HepG2 (cell line): ENCODE results near the gene ROS1. TPM values are rescaled to one million over a fixed set of nuclear protein-coding genes. Genes with fewer than 3 reads are reported as not detected.

Source experiments
- ATAC-seq: fragments of 200-7000 bp; cut with Tn5 transposase; 3 replicates; pipeline ENCODE4 v1.9.1; 2020; ENCODE audit warnings: mild to moderate bottlenecking, moderate library complexity
- BruUV-seq: library from RNA; stranded (reverse); fragments of 400-500 nt; replicated peaks from 2 replicates; lab custom pipeline; 2021; lab: Mats Ljungman, UMichigan
- CTCF ChIA-PET: fragments of 300-600 bp; formaldehyde crosslinking; extraction: SDS; loops from one replicate; lab custom pipeline; 2021; ENCODE audit warnings: low total read pairs, inconsistent platforms, low intra/inter-chr PET ratio; lab: Yijun Ruan, JAX
- POLR2A ChIA-PET: fragments of 350-600 bp; sonication (Branson Sonifier 250); formaldehyde crosslinking; loops from one replicate; lab custom pipeline; 2020; ENCODE audit warnings: antibody characterized with exemption, inconsistent platforms; lab: Yijun Ruan, JAX
- DNase-seq: peaks from one replicate; pipeline ENCODE4 v3.0.0-alpha.2; 2015; ENCODE audit warnings: low spot score
- FAIRE-seq: peaks from 3 replicates; lab custom pipeline; 2011; peaks lifted over from hg19 to GRCh38; lab: Jason Lieb, UNC
- H2AFZ ChIP-seq: one replicate; pipeline ENCODE4 v1.6.1; 2011; ENCODE audit warnings: low read length, inconsistent platforms
- H3K27ac ChIP-seq: fragments of 300-600 bp; 3 replicates; pipeline ENCODE4 v1.8.0; 2011; ENCODE audit warnings: mixed run types, mild to moderate bottlenecking, mixed read lengths, low read length, inconsistent platforms; ENCODE audit not compliant: insufficient read depth; ENCODE audit errors: extremely low read length
- H3K27me3 ChIP-seq, 2 experiments: fragments of 200-600 bp in 1 of 2; 2 replicates in 1 of 2; 3 replicates in 1 of 2; pipeline versions ENCODE4 v1.6.0 to v1.8.0; 2011; ENCODE audit warnings: low read length in 2 of 2, mild to moderate bottlenecking in 2 of 2, moderate library complexity in 2 of 2, inconsistent platforms in 1 of 2; ENCODE audit not compliant: insufficient read depth in 2 of 2, control insufficient read depth in 1 of 2
- H3K36me3 ChIP-seq, 2 experiments: fragments of 200-600 bp in 1 of 2; replicated peaks in 1 of 2; 2 replicates in 1 of 2; 3 replicates in 1 of 2; pipeline versions ENCODE4 v1.5.1 to v1.8.0; 2011; ENCODE audit warnings: low read length in 2 of 2, inconsistent platforms in 1 of 2; ENCODE audit not compliant: insufficient read depth in 2 of 2, control insufficient read depth in 1 of 2
- H3K4me1 ChIP-seq: 2 replicates; pipeline ENCODE4 v1.5.1; 2012; ENCODE audit warnings: low read length, inconsistent platforms; ENCODE audit not compliant: insufficient read depth
- H3K4me2 ChIP-seq: 2 replicates; pipeline ENCODE4 v1.6.0; 2011; ENCODE audit warnings: low read depth, low read length, inconsistent platforms
- H3K4me3 ChIP-seq, 3 experiments: fragments of 200-600 bp in 1 of 3; sonication (generic), shearing (Covaris generic) in 1 of 3; replicated peaks in 1 of 3; 2 replicates each; pipeline ENCODE4 v1.5.1; 2011 to 2016; ENCODE audit warnings: low read length in 3 of 3, inconsistent platforms in 2 of 3, low read depth in 2 of 3, mild to moderate bottlenecking in 2 of 3, control low read depth in 1 of 3, mixed read lengths in 1 of 3; ENCODE audit not compliant: insufficient read depth in 1 of 3
- H3K79me2 ChIP-seq: one replicate; pipeline ENCODE4 v1.6.1; 2011; ENCODE audit warnings: low read length, inconsistent platforms; ENCODE audit not compliant: insufficient read depth
- H3K9ac ChIP-seq: 2 replicates; pipeline ENCODE4 v1.6.0; 2011; ENCODE audit warnings: mild to moderate bottlenecking, low read depth, low read length, inconsistent platforms; ENCODE audit not compliant: insufficient read depth
- H3K9me3 ChIP-seq: 2 replicates; pipeline ENCODE4 v1.5.1; 2012; ENCODE audit warnings: mild to moderate bottlenecking, low read length
- H4K20me1 ChIP-seq: 2 replicates; pipeline ENCODE4 v1.6.0; 2011; ENCODE audit warnings: inconsistent platforms, mild to moderate bottlenecking, low read length, moderate library complexity; ENCODE audit not compliant: insufficient read depth
- ADNP ChIP-seq: sonication (generic); formaldehyde crosslinking; IDR thresholded peaks from 2 replicates; pipeline ENCODE4 v1.4.0; 2020; ENCODE audit warnings: missing genetic modification reagents
- AGO1 ChIP-seq: fragments of 200-400 bp; formaldehyde crosslinking; IDR thresholded peaks from 2 replicates; pipeline ENCODE4 v1.6.1; 2017; ENCODE audit warnings: mild to moderate bottlenecking, low read depth, low read length, moderate library complexity; ENCODE audit not compliant: poor library complexity, severe bottlenecking
- ARID5B ChIP-seq: IDR thresholded peaks from 2 replicates; pipeline ENCODE4 v1.4.0; 2020; ENCODE audit warnings: mild to moderate bottlenecking, missing genetic modification reagents
- BCL6 ChIP-seq: IDR thresholded peaks from 2 replicates; pipeline ENCODE4 v1.6.1; 2016; ENCODE audit warnings: missing genetic modification reagents, missing compliant biosample characterization
- GATAD2A ChIP-seq: IDR thresholded peaks from 2 replicates; pipeline ENCODE4 v1.6.1; 2016
- JUN ChIP-seq: sonication (generic); formaldehyde crosslinking; IDR thresholded peaks from 2 replicates; pipeline ENCODE4 v1.4.0; 2020; ENCODE audit warnings: mild to moderate bottlenecking, missing genetic modification reagents
- RARA ChIP-seq: IDR thresholded peaks from 2 replicates; pipeline ENCODE4 v1.6.1; 2016; ENCODE audit warnings: missing genetic modification reagents, missing compliant biosample characterization
- SP5 ChIP-seq: IDR thresholded peaks from 2 replicates; pipeline ENCODE4 v1.6.1; 2016; ENCODE audit warnings: low read depth, borderline replicate concordance
- USF2 ChIP-seq, 2 experiments: sonication (generic) in 1 of 2; formaldehyde crosslinking in 1 of 2; IDR thresholded peaks; 2 replicates each; pipeline versions ENCODE4 v1.5.1 to v1.6.1; 2011 to 2020; ENCODE audit warnings: borderline replicate concordance in 1 of 2, low read depth in 1 of 2, low read length in 1 of 2, mild to moderate bottlenecking in 1 of 2, missing genetic modification reagents in 1 of 2, moderate library complexity in 1 of 2
- ZMAT3 ChIP-seq: sonication (generic); formaldehyde crosslinking; conservative IDR thresholded peaks from 2 replicates; pipeline ENCODE4 v1.7.0; 2021; ENCODE audit warnings: missing genetic modification reagents
- ZNF609 ChIP-seq: sonication (generic); formaldehyde crosslinking; IDR thresholded peaks from 2 replicates; pipeline ENCODE4 v1.4.0; 2020; ENCODE audit warnings: mild to moderate bottlenecking, missing genetic modification reagents, borderline replicate concordance
- ZNF720 ChIP-seq: sonication (generic); formaldehyde crosslinking; IDR thresholded peaks from 2 replicates; pipeline ENCODE4 v1.4.0; 2020; ENCODE audit warnings: missing genetic modification reagents
- ZNF879 ChIP-seq: sonication (generic); formaldehyde crosslinking; IDR thresholded peaks from 2 replicates; pipeline ENCODE4 v1.8.1; 2023; ENCODE audit warnings: missing genetic modification reagents
- WGBS: methylation state at CpG from one replicate; pipeline ENCODE4 v1.1.6; 2017; ENCODE audit warnings: low lambda C conversion rate; 5-methylcytosine and 5-hydroxymethylcytosine counted together
- in situ Hi-C: cut with HindIII; loops from 2 replicates; pipeline ENCODE4 v1.10.0; 2017; ENCODE audit warnings: low pct_unique_long_range_greater_than_20kb; ENCODE audit not compliant: extremely low pct_ligation_motif_present
- intact Hi-C: fragments of 100-400 bp; cut with micrococcal nuclease; formaldehyde crosslinking; loops from one replicate; pipeline ENCODE4 v1.10.0; 2022; ENCODE audit not compliant: unreplicated experiment
- polyA plus RNA-seq, 8 experiments: library from polyadenylated mRNA; depleted of rRNA in 3 of 8; stranded (reverse) in 7 of 8; unstranded in 1 of 8; fragments of >200 nt; fragmentation: Illumina TruSeq in 4 of 8; extraction: Trizol in 4 of 8; gene quantifications; 2 replicates each; pipeline versions ENCODE4 v1.2.1 to v1.2.3, GENCODE V29; 2011 to 2016; ENCODE audit warnings: low read depth in 4 of 8, missing spikeins in 1 of 8, mixed read lengths in 1 of 8; ENCODE audit not compliant: insufficient read depth in 1 of 8
- total RNA-seq, 5 experiments: library from RNA; depleted of rRNA; stranded (reverse); fragments of >200 nt; fragmentation: Illumina TruSeq; extraction: Trizol; gene quantifications; 2 replicates each; pipeline ENCODE4 v1.2.3, GENCODE V29; 2016; ENCODE audit warnings: low read depth in 1 of 5

Gene ROS1
- total and polyA plus RNA-seq, 2 of the 13 experiments (the other 11 are each of a cell fraction or from before 2014, with no cell fraction given): not detected

GRCh38 chr6:117387454-117387974 is 38.2 kb downstream of the ROS1 start (continued):
- TF ChIP-seq BCL6 (CRISPR knock-in tag) (0 out of 2 replicates have a peak, but pooled peaks have one; percentile 18), ARID5B (peak; percentile 21; the same call in 1 of the 2 replicates), GATAD2A (CRISPR knock-in tag) (no peak)

GRCh38 chr6:117384659-117385058 is 41.1 kb downstream of the ROS1 start:
- no TSS peak for BruUV-seq
- no peak overlapping the region for H3K27ac ChIP-seq
- H2AFZ ChIP-seq: no peak overlapping the region
- no peaks in the 10 kb centered on the region for H3K9me3 ChIP-seq
- ChIA-PET CTCF (no interaction called here), POLR2A (no interaction called here)
- FAIRE-seq: no peak
- 68% methylated on average over 2 of the region's 2 CpGs for WGBS
- intact Hi-C loops (no loop called here), in situ Hi-C loops (no loop called here)
- H3K4me1 ChIP-seq: peaks cover 25% of the 10 kb centered on the region
- no peak for ATAC-seq
- no peak for TF ChIP-seq ADNP
- no peak for TF ChIP-seq ZNF720 (CRISPR knock-in tag)
- TF ChIP-seq ZMAT3: no peak
- TF ChIP-seq AGO1: no peak
- no peak for TF ChIP-seq RARA (CRISPR knock-in tag)
- TF ChIP-seq ZNF609 (CRISPR knock-in tag): no peak
- TF ChIP-seq SP5 (CRISPR knock-in tag): no peak
- TF ChIP-seq USF2 (IDR thresholded peaks at IDR 0.05; ENCODE audit: low read depth, low read length): no peak
- TF ChIP-seq USF2 (CRISPR knock-in tag; IDR thresholded peaks at IDR 0.05; ENCODE audit: borderline replicate concordance): no peak
- TF ChIP-seq JUN (CRISPR knock-in tag): no peak
- no peak for TF ChIP-seq ZNF879 (CRISPR knock-in tag)
- no peaks in the 10 kb centered on the region for H3K27me3 ChIP-seq
- H3K9ac ChIP-seq: no peak overlapping the region
- H4K20me1 ChIP-seq: no peaks in the 10 kb centered on the region
- H3K4me2 ChIP-seq: no peak overlapping the region
- H3K79me2 ChIP-seq: no peaks in the 10 kb centered on the region
- no peak for DNase-seq
- no peak overlapping the region for H3K4me3 ChIP-seq
- no peaks in the 10 kb centered on the region for H3K36me3 ChIP-seq
